GM21576 (cell line): ENCODE results near the gene FGF5.
"Not testable (repeated sequence)": the region's sequence is repeated elsewhere in the genome, so short reads cannot be mapped to it uniquely, and the experiment has no call there.

Experiments
- ATAC-seq: cut with Tn5 transposase; IDR thresholded peaks from one replicate; pipeline ENCODE4 v1.9.1; 2021; ENCODE audit warnings: mild to moderate bottlenecking, moderate library complexity; ENCODE audit not compliant: unreplicated experiment

Gene FGF5

DNA sequence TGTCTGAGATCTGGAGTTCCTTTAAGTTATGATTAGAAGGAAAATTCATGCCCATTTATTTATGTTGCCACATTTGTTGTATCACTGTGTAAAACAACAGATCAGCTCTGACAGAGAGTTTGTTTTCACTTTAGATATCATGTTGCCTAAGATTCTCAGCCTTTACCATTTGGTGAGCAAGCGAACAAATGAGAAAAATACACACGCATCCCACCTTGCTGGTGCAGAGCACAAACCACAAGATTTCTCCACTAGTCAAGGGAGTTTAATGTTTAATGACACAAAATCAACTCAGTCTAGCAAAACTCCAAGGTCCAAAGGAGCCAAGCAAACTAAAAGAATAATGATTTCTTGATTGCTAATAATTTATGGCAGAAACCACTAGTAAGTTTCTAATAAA lies 27.7 kb downstream of the FGF5 start:
- ATAC-seq = no peak

DNA sequence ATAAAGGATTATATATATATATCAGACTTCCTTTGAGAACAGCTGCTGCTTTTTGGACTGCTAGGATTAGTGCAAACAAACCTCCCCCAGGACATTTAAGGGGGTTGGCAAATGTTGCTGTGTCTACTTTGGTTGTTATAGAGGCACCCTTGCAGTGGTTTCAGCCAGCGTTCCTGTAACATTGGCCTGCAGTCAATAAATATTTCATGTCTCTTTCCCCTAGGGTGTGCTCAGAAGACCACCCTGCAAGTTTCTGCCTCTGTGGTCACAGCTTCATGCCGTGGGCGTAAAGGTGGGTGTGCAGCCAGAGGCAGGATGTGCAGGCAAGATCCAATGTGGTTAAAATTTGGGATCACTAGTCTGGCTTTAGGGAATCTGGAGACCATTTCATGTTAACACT lies 28.9 kb downstream of the FGF5 start:
- ATAC-seq = no peak

DNA sequence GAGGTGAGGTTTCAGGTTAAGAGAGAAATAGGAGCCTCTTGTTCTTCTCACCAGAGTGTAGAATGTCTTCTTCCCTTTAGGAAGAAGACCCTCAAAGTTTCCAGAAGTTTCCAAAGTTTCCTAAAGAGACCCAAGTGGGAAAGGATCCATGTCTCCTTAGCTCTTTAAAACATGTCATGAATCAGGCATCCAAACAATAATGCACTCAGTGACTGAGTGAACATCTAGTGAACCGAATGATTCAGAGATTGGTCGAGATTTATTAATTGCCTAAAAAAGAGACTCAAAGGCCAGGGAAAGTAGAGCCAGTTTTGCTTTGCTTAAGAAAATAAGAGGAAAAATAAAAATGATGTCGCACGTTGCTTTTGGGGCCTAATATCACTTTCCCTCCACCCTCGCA lies 29.4 kb downstream of the FGF5 start:
- no peak for ATAC-seq

DNA sequence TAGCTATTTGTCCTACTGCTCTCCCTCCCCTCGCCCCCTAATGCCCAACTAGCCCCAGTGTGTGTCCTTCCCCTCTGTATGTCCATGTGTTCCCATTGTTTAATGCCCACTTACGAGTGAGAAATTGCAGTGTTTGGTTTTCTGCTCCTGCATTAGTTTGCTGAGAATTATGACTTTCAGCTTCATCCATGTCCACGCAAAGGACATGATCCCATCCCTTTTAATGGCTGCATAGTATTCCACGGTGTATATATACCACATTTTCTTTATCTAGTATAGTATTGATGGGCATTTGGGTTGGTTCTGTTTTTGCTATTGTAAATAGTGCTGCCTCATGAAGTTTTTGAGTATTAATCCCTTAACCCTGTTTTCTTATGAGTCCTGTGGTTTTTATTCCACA lies 35.4 kb downstream of the FGF5 start:
- ATAC-seq = no peak

DNA sequence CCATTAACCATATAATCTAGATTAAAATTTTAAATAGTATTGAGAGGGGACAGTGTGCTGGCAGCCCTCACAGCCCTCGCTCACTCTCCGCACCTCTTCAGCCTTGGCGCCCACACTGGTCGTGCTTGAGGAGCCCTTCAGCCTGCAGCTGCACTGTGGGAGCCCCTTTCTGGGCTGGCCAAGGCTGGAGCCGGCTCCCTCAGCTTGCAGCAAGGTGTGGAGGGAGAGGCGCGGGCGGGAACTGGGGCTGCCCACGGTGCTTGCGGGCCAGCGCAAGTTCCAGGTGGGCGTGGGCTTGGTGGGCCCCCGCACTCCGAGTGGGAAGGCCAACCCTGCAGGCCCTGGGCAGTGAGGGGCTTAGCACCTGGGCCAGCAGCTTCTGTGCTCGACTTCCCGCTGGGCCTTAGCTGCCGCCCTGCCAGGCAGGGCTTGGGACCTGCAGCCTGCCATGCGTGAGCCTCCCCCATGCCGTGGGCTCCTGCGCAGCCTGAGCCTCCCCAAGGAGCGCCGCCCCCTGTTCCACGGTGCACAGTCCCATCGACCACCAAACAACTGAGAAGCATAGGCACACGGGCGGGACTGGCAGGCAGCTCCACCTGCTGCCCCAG lies 36.3 kb downstream of the FGF5 start:
- no peak for ATAC-seq

DNA sequence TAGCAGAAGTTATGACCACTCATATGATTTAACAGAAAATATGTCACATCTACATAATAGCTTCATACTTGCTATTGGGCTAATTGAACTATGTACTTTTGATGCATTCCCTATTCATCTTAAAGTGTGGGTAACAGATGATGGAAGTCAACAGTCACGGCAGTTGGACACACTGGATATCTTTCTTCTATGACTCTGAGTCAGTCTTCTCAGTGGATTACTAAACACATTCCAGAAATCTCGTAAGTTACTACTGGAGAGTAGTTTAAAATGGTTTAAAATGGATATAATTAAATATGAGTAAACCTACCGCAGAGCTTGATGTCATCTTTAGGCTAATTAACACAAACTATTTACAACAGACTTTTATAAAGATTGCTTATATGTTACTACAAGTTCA lies 39.0 kb downstream of the FGF5 start:
- no peak for ATAC-seq

DNA sequence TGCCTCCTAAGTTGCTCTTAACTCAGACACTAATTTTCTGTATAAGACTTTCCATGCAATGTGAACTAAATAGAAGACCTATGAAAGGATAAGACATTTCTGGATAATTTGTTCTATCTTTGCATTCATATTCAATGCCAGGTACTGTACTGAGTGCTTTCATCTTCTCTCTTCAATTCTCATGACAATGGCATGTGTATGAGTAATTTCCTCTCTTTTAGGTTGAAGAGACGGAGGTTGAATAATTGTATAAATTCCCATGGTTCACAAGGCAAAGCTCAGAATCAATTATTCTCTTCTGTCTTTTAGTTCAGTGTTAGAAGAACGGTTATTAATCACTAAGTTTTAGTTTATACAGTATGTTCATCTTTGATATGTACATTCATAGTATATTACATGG lies 39.8 kb downstream of the FGF5 start:
- no peak for ATAC-seq

DNA sequence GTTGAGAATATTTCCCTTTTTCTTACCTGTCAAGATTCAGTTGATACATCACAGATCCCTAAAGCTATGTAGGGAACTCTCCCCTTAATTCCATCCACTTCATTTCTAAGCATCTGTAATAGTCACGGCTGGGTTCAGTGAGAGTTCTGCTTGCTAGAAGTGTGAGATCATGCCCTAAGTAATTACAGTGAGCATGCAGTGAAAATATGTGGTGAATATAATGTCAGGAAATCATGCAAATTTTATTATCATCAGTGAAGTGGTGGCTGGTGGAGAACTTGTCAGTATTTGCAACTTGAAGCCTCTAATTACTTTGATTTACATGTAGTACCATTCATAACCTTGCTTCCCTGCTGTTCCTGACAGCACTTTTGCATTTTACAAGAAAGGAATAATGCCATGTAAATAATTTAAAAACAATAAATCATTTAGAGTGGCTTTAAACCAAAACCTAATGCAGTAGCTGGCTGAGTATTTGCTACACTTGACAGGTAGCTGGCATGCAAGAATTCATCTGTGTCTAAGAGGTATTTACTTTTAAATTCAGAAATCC lies 40.8 kb downstream of the FGF5 start:
- no peak for ATAC-seq

DNA sequence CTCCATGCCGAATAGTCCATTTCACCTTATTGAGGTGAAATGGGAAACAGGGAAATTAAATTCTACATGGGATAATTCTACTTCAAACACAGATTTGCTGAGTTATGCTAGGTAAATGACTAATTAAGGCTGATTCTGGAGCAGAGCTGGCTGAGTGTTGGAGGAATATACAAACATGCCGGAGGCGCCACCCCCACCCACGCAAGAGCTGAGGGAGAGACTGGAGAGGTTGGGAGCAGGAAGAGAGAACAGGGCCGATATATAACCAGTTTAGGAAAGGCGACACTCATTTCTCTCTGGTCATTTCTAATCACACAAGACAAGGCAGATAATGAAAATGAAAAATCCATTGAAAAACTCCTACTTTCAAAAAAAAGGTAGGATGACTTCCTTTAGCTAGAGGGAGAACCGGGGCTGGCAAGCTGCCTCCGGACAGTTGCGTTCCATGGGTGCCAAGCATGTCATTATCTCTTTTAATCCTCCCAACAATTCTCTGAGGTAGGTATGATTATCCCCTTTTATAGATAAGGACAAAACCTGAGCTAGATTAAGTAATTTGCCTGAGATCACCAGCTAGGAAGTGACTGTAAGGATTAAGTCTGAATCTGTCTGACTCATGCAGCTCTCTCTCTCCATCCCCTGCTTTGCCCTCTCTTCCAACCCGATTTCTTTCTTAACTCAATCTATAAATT lies 41.5 kb downstream of the FGF5 start:
- ATAC-seq = no peak

DNA sequence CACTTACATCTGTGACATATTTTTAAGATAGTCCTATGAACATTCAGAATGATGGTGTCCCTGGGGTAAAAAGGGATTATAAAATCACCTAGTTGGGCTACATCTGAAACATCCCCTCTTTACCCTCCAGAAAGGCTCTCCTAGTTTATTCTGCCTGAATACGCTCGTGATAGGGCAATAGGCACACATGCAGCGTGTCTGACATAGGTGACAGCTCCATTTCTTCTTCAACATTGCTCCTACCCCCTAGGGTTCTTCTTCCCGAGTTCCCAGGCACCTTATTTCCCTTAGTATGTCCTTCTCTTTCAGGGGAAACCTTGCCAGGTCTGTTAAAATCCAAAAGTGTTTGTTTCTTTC lies 42.0 kb downstream of the FGF5 start:
- no peak for ATAC-seq

DNA sequence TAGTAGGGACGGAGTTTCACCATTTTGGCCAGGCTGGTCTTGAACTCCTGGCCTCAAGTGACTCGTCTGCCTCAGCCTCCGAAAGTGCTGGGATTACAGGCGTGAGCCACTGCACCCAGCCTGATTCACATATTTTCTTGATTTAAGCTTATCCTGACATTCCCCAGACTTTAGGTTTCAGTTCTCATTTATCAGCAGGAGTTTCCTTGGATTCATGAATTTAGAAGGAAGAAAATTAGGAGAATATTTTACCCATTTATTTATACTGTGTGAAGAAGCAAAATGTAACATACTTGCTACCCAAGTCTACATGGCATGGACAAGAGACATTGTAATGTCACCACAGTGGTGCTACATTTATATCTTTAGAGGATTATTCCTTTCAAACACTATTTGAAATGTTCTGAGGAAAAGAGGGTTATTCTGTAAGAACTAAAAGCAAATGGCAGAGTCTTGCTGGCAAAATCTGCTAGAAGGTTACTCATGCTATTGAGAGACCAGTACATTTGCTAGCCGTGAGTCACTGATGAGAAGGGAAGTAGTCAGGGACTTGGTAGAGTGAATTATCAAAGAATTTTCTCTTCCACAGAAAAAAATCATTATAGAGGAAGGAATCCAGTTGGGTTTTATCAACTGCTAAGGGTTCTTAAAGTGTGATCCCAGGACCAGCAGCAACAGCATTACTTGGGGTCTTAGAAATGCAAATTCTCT lies 43.0 kb downstream of the FGF5 start:
- ATAC-seq = no peak

DNA sequence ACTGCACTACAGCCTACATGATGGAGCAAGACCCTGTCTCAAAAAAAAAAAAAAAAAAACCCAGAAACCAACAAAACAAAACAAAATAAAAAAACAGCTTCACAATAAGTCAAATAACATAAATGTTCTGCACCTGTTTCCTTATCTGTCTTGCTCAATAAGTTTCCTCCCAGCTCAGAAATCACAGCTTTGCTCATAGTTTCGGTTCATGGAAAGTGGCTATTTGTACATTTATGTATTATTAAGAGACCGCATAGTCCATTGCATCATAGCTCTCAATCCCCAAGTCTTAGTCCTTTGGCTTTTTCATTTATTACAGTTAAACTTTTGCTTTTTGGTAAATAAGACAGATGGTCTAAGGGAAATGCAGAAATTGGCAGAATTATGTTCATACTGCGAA lies 44.7 kb downstream of the FGF5 start:
- ATAC-seq = no peak

DNA sequence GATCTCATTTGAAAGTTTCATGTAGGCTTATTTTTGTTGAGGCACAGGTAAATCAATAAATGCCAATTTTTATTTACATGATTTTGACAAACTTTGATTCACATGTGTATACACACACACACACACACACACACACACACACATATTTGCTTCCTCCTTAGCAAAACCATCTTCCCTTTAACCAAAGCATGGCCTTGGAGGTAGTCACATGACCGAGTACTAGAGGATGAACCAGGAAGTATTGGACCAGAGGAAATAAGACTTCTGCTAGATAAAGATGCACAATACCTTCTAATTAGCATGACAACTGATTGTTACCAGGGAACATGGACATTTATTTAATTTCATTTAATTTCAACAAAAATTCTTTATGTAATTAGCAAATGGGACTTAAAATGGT lies 45.7 kb downstream of the FGF5 start:
- no peak for ATAC-seq

DNA sequence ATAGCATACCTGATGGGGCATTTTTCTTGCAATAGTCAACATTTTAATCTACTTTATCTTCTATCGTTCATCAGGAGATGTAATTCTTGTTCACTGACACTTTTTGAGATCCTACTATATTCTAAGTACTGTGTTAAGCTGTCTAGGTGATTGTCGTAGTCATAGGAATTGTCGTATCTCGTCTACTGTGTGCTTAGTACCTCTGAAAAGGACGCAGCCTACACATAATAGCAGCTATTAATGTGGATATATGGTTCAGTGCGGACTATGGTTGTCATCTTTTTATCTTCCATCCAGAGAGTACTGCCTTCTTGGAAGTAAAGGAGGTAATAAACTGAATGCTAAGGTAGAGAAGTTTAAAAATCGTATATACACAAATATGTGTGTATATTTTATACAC lies 47.2 kb downstream of the FGF5 start:
- no peak for ATAC-seq

DNA sequence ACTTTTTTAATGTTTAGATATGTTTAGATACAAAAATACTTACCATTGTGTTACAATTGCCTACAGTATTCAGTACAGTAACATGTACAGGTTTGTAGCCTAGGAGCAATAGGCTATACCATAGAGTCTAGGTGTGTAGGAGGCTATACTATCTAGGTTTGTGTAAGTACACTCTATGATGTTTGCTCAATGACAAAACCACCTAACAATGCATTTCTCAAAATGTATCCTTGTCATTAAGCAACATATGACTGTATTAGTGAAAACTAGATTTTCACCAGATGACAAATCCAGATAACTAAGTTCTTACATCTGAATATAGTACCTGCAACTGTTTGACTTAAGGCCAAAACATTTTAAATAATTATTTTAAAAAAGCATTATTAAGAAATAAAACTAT lies 49.4 kb downstream of the FGF5 start:
- ATAC-seq = not testable (repeated sequence)

DNA sequence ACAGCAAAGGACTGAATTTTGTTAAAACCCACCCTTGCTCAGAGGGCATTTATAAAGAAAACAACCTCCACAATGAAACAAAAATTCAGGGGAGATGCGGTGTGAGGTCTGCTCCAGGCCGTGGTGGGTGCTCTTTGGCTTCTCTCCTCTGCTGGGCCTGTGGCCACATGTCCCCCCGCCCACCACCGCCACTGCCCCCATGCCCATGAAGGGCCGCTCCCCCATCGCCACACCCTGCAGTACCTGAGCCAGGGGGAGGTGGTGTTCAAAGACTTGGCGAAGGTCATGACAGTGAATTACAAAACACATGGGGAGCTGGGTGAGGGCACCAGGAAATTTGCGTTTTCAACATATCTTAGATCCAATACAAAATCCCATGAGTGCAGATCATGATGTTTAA lies 54.9 kb downstream of the FGF5 start:
- ATAC-seq = no peak

DNA sequence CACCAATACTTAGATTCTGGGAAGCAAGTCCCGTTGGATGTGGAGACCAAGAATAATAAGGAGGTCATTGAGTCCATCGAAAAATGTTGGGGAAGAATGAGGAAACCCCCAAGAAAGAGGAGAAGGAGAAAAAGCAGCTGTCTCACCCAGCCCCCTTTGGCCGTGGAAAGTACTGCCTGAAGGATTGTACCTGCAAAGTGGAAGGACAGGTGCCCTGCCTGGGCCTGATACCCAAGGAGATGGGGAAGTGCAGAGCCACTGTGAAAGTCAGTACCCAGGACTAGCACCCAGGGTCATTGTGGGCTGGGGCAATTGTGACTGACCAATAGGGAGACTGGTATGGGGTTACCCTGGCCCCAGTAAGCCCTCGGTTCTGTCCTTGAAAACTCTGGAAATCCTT lies 55.3 kb downstream of the FGF5 start:
- no peak for ATAC-seq

DNA sequence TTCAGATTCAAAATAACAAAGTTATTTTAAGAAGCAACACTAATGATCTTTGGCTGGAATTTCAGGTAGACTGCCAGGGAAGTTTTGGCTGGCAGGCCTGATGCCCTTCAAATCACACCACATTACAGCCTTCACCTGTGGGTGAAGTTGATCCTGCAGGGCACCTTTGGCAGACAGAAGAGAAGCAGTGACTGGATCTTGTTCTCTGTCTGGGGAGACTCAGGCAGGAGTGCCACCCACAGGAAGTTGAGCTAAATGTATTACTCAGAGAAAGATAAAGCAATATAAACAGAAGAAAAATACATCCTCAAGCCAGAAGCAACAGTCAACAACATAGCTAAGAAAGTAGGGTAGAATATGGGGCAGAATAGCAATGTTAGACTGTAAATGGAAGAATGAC lies 56.3 kb downstream of the FGF5 start:
- ATAC-seq = no peak

DNA sequence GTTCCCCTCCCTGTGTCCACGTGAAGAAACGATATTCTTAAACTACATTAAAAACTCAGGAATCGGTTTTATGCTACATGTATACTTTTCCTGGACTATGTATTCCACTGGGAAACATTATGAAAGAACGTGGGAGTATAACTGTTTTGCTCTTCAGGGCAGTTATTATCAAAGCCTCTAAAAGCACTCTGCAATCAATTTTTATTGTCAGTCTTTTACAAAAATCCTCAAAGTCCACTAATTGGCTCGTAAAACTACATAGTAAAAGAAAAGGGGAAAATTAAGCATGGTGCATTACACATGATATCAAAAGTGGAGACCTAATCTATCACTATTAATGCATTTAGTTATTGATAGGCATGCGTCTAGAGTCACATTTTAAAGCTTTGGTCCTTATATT lies 57.7 kb downstream of the FGF5 start:
- ATAC-seq = no peak

DNA sequence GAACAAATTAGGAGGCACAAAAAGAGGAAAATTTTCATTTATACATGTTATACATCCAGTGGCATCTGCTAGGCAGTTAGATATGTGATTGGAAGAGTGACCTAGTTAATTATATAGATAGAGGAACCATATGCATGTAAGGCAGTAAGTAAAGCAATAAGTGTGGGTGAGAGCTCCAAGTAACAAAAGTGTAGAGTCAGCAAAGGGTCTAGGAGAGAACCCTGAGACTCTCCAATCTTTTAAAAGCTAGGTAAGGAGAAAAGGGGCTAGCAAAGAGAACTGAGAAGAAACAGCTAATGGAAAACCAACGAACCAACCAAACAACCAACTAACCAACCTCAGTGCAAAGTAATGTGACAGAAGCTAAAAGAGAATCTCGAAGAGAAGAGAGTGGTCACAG lies 65.2 kb downstream of the FGF5 start:
- ATAC-seq = no peak

DNA sequence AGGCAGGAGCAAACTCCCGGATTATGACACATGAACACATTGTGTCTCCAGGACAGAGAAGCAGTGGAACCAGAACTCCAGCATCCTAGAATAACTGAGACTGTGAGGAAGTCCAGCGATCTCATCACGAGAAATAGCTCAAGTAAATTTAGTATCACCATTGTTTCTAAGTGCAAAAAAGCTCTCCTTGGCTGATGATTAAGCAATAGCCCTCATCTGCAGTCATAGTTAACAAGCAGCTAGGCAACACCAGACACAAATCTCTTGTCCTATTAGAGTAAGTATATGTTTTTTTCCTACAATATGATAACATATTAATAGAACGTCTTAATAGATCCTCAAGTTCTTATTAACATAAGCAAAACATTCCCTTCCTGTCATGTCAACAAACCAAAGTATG lies 66.7 kb downstream of the FGF5 start:
- ATAC-seq = no peak

DNA sequence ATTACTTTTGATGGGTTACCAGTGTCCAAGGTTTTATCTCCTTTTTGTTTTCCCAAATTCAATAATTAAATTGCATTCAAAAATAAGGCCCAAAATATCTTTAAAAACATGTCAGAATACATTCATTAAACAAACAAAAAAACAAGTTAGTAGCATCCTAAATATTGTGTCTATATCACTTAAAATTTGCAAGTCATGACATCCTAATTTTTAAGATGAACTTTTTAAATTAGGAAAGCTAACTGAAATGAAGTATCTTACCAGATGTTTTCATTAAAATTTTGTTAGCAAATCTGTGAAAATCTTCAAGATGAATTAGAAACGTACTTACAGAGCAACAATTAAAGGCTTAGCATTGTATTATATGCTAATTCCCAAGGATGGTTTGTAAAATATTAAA lies 68.1 kb downstream of the FGF5 start:
- ATAC-seq = no peak
